Frontal cortex (tissue), 4 donors: ENCODE measurements around the gene ART3. TPM values are rescaled to one million over a fixed set of nuclear protein-coding genes. Genes with fewer than 3 reads are reported as not detected.

ENCODE experiments used
- DNase-seq, 2 donors: peaks; one replicate each; pipeline ENCODE4 v3.0.0; 2012; ENCODE audit warnings: low spot score in 2 of 2
- FAIRE-seq: peaks from 2 replicates; lab custom pipeline; 2012; peaks lifted over from hg19 to GRCh38; lab: Jason Lieb, UNC
- total RNA-seq: library from RNA; depleted of rRNA; stranded (reverse); fragments of >200 nt; gene quantifications from one replicate; pipeline ENCODE4 v1.2.3, GENCODE V29; 2014
- donor health status: control.
- donor health status: control.
- donor health status: control.

ART3 gene
- total RNA-seq, 1 donor from 2014 or later: 2.9 TPM

GRCh38 chr4:76125816-76126215 is 51.3 kb downstream of the ART3 start:
- no peak for DNase-seq
- FAIRE-seq: no peak

GRCh38 chr4:76127754-76128153 is 53.2 kb downstream of the ART3 start:
- DNase-seq: no peak
- FAIRE-seq: no peak

- FAIRE-seq: no peak
Observed at GRCh38 chr4:76141241-76141640, 66.7 kb downstream of the ART3 start.

GRCh38 chr4:76144546-76144945 is 70.0 kb downstream of the ART3 start:
- FAIRE-seq (peak; percentile 30), DNase-seq (no peak)

More at GRCh38 chr4:76141241-76141640, 66.7 kb downstream of the ART3 start:
- DNase-seq: no peak

DNA sequence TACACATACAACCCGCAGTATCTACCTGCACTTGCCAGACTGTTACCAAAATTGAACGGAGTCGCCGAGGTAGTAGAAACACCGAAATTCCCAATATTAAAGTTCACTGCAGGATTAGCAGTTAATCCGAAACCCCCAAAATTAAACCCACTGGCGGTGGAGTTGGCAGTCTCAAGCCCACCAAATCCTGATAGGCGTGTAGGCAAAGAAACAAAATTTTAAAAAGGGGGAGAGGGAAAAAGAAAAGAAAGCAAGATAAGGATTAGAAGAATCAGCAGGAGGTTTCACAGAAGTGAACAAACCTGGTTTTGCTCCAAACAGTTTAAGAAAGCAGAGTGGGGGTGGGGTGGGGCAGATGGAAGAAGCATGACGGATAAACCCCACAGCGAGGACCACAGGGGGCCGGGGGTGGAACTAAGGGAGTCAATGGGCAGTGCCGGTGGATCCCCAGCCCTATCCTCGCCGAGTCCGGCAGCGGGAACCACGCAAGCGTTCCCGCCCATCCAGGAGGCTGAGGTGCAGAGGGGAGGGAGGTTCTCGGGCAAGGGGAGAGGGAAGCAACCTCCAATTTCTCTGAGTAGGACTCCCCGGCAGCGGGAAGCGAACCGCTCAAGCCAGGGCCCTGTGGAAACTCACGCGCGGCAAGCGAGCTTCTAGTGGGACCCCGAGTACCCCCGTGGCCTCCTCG is 73.1 kb downstream of the ART3 start:
- FAIRE-seq (no peak), DNase-seq (peak; percentile 10 to 54)

- DNase-seq (peak; percentile 72 to 89), FAIRE-seq (no peak)
Observed at GRCh38 chr4:76148142-76148865, 73.8 kb downstream of the ART3 start, which contains the start of gene NUP54. NUP54 (minus strand) TSS chr4:76148397; CDS start chr4:76148374, 23 bp downstream.

GRCh38 chr4:76153356-76153755 is 78.8 kb downstream of the ART3 start:
- FAIRE-seq (peak; percentile 91), DNase-seq (no peak)

DNA sequence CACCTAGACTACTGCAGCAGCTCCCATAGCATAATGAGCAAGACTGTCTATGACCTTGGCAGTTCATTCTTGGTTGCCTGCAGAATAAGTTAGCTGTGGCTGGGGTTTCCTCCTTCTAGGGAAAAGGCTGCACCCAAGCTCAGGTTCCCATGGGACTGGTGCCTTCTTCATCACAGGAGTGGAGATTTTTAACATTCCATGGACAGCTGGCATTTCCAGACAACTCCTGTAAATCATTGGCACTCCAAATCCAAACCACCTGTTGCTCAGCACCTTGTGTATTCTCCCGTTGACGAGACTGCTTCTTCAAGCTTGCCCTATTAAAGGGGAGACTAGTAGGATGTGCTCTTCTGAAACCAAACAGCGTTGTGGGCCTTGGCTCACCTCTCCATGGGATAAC is 81.5 kb downstream of the ART3 start:
- no peak for DNase-seq
- FAIRE-seq: no peak

- FAIRE-seq: no peak
- no peak for DNase-seq
Observed at GRCh38 chr4:76156635-76157034, 82.1 kb downstream of the ART3 start.

- DNase-seq (no peak), FAIRE-seq (no peak)
Observed at GRCh38 chr4:76160355-76160754, 85.8 kb downstream of the ART3 start.

Other genes starting within 250 kb of the ART3 start
- gene PPEF2, start 172.3 kb upstream of the ART3 start, total RNA-seq: under 0.01 TPM
- gene NAAA, start 133.7 kb upstream of the ART3 start, total RNA-seq: 16.7 TPM
- 39.5 TPM for gene SDAD1, start 83.8 kb upstream of the ART3 start, total RNA-seq
- gene CXCL9, start 67.2 kb upstream of the ART3 start, total RNA-seq: not detected
- gene CXCL10, start 51.2 kb upstream of the ART3 start, total RNA-seq: not detected
- not detected for gene CXCL11, start 38.6 kb upstream of the ART3 start, total RNA-seq
- gene NUP54, start 73.7 kb downstream of the ART3 start, total RNA-seq: 128 TPM
- 263 TPM for gene SCARB2, start 139.1 kb downstream of the ART3 start, total RNA-seq
- gene FAM47E, start 177.0 kb downstream of the ART3 start, total RNA-seq: 4.1 TPM
- 0.41 TPM for gene STBD1, start 232.0 kb downstream of the ART3 start, total RNA-seq